Uterus (tissue), 2 donors: ENCODE data around the gene ATP7A.
"Not testable (repeated sequence)": the region's sequence is repeated elsewhere in the genome, so short reads cannot be mapped to it uniquely, and the experiment has no call there.

Source experiments
- POLR2A ChIP-seq, 2 donors: fragments of 450-650 bp; IDR thresholded peaks; one replicate each; pipeline ENCODE4 v1.6.1; 2016; ENCODE audit warnings: antibody characterized with exemption in 2 of 2, mild to moderate bottlenecking in 1 of 2, moderate library complexity in 1 of 2
- TF ChIP-seq, protein P1 (sequence below), 4 experiments: fragments of 200-600 bp in 2 of 4; fragments of 450-650 bp in 2 of 4; sonication (generic) in 2 of 4; IDR thresholded peaks; one replicate each; pipeline ENCODE4 v1.5.1; 2016 to 2019; ENCODE audit warnings: antibody characterized with exemption in 4 of 4, mild to moderate bottlenecking in 2 of 4, moderate library complexity in 1 of 4

DNA sequence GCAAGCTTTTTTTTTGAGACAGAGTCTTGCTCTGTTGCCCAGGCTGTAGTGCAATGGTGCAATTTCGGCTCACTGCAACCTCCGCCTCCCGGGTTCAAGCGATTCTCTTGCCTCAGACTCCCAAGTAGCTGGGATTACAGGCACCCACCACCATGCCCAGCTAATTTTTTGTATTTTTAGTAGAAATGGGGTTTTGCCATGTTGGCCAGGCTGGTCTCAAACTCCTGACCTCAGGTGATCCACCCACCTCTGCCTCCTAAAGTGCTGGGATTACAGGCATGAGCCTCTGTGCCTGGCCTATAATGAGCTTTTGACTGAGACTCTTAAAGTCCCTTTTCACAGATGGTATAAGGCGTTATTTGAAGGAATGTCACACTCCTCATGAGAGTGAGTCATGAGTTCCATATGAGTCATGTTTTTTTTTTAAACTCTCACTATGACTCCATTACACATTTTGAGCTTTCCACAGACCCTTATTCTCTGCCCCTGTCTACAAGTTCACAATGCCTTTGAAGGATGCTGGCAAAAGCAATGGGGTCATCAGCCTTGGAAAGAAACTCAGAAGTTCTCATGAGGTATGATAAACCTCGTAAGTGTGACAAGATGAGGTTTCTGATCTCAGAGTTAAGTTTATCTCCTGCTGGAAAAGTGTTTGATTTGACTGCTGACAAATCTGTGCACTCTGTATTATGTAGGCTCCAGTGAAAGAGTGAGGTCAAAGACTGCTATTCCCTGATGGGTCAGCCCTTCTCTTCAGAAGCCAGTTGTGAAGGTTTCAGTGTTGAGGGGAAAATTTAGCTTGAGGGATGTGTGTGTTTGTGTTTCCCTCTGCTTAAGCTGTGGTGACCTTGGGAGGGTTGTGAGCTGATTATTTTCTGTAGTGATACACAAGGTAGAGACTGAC, 154.5 kb downstream of the ATP7A start:
- TF ChIP-seq, protein P1, sequence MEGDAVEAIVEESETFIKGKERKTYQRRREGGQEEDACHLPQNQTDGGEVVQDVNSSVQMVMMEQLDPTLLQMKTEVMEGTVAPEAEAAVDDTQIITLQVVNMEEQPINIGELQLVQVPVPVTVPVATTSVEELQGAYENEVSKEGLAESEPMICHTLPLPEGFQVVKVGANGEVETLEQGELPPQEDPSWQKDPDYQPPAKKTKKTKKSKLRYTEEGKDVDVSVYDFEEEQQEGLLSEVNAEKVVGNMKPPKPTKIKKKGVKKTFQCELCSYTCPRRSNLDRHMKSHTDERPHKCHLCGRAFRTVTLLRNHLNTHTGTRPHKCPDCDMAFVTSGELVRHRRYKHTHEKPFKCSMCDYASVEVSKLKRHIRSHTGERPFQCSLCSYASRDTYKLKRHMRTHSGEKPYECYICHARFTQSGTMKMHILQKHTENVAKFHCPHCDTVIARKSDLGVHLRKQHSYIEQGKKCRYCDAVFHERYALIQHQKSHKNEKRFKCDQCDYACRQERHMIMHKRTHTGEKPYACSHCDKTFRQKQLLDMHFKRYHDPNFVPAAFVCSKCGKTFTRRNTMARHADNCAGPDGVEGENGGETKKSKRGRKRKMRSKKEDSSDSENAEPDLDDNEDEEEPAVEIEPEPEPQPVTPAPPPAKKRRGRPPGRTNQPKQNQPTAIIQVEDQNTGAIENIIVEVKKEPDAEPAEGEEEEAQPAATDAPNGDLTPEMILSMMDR (IDR thresholded peaks at IDR 0.05): not testable (repeated sequence)
- TF ChIP-seq POLR2A (IDR thresholded peaks at IDR 0.05): not testable (repeated sequence)
